NCI-H1417 (cell line): Measurements from ENCODE around the gene TUBA1C.
A peak's percentile ranks its signal among the peaks of the same experiment; 100 is the strongest.
"Not testable (repeated sequence)": the region's sequence is repeated elsewhere in the genome, so short reads cannot be mapped to it uniquely, and the experiment has no call there.

Experiments used
- DNase-seq, 3 experiments: peaks; one replicate each; lab custom pipeline; 2025; lab: John Stamatoyannopoulos, UW

The TUBA1C gene

GRCh38 chr12:49310451-49311000, 45.6 kb downstream of the TUBA1C start:
- DNase-seq = not testable (repeated sequence)

DNA sequence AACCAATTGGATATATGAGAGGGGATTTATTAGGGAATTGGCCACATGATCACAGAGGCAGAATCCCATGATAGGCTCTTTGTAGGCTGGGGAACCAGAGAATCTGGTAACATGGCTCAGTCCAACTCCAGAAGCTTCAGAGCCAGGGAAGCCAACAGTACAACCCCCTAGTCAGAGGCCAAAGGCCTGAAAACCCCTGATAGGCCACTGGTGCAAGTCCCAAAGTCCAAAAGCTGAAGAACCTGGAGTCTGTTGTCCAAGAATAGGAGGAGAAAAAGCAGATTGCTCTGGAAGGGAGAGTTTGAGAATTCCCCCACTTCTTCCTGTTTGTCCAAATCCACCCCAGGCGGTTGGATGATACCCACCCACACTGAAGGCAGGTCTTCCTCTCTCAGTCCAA, 49.9 kb downstream of the TUBA1C start:
- no peak for DNase-seq

DNA sequence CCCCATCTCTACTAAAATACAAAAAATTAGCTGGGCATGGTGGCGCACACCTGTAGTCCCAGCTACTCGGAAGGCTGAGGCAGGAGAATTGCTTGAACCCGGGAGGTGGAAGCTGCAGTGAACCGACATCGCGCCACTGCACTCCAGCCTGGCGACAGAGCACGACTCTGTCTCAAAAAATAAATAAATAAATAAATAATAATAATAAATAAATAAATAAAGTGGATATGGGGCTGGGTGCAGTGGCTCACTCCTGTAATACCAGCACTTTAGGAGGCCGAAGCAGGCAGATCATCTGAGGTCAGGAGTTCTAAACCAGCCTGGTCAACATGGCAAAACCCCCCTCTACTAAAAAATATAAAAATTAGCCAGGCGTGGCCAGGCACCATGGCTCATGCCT, 52.2 kb downstream of the TUBA1C start:
- not testable (repeated sequence) for DNase-seq

DNA sequence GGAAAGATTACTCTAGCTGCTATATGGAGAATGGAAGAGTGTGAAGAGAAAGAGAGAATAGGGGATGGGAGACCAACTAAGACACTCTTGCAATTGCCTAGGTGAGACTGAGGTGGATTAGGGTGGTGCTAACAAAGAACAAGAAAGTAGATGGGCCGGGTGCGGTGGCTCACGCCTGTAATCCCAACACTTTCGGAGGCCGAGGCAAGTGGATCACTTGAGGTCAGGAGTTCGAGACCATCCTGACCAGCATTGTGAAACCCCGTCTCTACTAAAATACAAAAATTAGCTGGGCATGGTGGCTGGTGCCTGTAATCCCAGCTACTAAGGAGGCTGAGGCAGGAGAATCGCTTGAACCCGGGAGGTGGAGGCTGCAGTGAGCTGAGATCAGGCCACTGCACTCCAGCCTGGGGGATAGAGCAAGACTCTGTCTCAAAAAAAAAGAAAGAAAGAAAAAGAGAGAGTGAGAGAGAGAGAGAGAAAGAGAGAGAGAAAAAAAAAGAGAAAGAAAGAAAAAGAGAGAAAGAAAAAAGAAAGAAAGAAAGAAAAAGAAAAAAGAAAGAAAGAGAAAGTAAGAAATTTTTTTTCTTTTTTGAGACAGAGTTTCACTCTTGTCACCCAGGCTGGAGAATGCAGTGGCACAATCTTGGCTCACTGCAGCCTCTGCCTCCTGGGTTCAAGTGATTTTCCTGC, 55.7 kb downstream of the TUBA1C start:
- DNase-seq = not testable (repeated sequence)

GRCh38 chr12:49322367-49322707, 57.5 kb downstream of the TUBA1C start:
- no peak for DNase-seq

- DNase-seq = peak; percentile 99 to 100 (median 99)
Measured at GRCh38 chr12:49322708-49323523, 58.0 kb downstream of the TUBA1C start, which contains the start of gene TROAP. TROAP (plus strand) TSS chr12:49323255; CDS start chr12:49323609, 354 bp downstream.

- peak in 1 of 3 experiments; percentile 46 for DNase-seq
Measured at GRCh38 chr12:49323524-49324097, 58.7 kb downstream of the TUBA1C start.
